Suppressor macrophage treated with lipopolysaccharide for 4 hours (primary cell): ENCODE results near the gene CCDC88C.
A peak's percentile ranks its signal among the peaks of the same experiment; 100 is the strongest.
"Not testable (repeated sequence)": the region's sequence is repeated elsewhere in the genome, so short reads cannot be mapped to it uniquely, and the experiment has no call there.

ENCODE experiments used
- DNase-seq: peaks from one replicate; pipeline ENCODE4 v3.0.0-alpha.2; 2020

The CCDC88C gene

DNA sequence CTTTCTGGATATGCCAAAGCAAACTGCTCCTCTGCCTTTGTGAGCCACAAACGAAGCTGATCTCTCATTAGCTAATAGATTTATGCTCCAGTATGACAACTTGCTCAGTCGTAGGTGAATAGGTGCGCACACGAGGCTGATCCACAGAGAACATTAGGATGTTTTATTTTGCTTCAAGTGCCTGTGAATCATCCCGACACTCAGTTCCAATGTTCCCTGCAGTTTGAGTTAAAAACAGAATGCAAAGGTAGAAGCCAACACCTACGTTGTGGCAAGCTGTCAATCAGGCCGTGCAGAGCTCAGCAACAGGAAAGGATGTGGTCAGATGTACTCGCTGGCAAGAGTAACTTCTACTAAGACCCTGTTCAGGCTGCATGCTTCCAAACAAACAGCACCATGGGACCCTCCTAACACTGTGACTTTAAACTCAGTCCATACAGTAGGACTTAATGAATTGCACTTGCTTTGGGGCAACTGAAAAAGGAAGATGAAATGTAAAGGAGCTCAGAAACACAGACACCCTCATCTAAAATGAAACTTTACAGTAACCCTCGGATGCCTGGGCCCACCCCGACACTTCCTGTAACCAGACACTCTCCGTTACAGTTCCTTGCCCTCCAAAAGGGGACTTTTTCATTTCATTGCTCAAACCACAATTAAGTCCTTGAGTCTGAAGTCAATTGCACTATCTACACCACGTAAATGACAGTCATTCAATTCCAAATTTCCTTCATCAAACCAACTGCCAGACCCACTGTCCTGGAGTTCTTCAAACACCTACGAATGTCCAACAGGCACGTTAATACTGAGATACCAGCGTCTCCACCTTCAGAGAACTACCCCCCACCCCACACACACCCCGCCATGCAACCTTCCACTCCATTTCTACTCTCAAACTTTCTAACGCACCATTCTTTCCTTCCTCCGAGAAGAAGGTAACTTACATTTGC lies 1.6 kb downstream of the CCDC88C start:
- DNase-seq = peak; percentile 57

- no peak for DNase-seq
Observed at GRCh38 chr14:91414475-91414833, 3.2 kb downstream of the CCDC88C start.

- no peak for DNase-seq
Observed at GRCh38 chr14:91413547-91414474, 3.8 kb downstream of the CCDC88C start.

DNA sequence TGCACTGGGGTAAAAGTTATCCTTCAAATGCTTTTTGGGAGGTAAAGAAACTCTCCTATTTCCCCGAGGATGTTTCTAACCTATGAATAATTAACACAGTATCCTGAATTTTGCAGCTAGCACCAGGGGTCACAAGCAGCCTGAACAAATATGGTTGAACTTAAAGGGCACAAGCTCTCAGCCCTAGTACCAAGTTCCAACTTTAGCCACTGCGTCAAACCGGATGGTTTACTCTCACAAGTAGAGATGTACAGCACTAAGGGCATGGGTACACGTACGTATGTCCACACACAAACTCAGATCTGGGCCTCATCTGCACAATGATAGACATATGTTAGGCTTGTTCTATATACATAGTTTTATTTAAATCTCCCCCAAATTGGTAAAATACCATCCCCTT lies 4.7 kb downstream of the CCDC88C start:
- no peak for DNase-seq

DNA sequence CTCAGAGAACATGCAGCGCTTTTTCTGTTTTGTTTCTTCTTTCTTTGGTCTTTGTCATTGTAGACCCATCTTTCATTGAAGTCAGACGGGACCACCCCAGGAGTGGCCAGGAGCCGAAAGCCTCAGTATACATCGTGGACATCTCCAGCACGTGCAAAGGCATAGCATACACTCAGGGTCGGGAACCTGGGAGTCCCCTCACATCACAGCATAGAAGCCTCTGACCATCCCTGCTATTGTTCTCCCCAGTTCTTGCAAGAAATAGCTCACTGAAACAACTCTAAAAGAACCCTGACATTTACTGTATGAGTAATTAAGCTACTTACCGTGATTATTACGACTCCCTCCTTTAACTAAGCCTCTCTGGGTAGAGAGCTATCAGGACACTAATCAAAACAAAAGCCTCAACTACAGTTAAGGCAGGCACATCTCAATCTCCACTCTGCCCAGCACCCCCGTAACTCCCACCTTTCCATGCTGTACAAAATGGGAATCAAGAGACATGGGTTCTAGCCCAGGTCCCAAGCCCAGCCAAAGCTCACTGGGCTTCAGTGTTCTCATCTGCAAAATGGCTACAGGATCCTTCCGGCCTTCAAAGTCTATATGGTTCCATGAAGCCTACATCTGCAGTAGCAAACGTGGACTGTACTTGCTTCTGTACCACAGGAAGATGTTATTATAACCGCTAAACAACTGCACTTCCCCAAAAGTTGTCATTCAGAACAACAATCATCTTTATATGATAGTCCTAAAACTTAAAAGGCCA lies 6.7 kb downstream of the CCDC88C start:
- no peak for DNase-seq

GRCh38 chr14:91409928-91410718 lies 7.5 kb downstream of the CCDC88C start:
- DNase-seq = no peak

DNA sequence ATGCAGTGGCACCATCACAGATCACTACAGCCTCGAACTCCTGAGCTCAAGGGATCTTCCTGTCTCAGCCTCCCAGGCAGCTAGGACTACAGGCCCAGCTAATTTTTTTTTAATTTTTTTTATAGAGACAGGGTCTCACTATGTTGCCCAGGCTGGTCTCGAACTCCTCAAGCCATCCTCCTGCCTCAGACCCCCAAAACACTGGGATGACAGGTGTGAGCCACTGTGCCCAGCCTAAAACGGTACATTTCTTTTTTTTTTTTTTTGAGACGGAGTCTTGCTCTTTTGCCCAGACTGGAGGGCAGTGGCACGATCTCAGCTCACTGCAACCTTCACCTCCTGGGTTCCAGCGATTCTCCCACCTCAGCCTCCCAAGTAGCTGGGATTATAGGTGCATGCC lies 8.4 kb downstream of the CCDC88C start:
- not testable (repeated sequence) for DNase-seq

- no peak for DNase-seq
Observed at GRCh38 chr14:91406982-91407381, 10.6 kb downstream of the CCDC88C start.

DNA sequence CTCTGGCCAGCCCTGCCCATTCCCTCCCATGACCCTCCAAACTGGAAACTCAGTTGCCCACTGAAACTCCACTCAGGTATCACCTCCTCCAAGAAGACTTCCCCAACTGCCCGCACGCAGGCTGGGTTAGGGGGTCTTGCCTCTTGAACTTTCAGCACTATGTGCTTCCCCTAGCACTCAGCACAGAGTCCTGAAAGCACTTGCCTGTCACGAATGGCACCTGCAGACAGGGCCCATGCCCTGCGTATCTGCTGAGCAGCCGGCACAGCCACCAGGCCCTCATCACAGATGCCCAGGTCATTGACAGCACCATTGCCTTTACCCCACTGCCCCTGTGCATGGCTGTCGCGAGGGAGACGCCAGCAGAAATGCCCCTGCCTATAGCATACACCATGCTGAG lies 11.2 kb downstream of the CCDC88C start:
- no peak for DNase-seq

- no peak for DNase-seq
Observed at GRCh38 chr14:91405724-91406435, 11.7 kb downstream of the CCDC88C start.

- no peak for DNase-seq
Observed at GRCh38 chr14:91405241-91405721, 12.3 kb downstream of the CCDC88C start.

DNA sequence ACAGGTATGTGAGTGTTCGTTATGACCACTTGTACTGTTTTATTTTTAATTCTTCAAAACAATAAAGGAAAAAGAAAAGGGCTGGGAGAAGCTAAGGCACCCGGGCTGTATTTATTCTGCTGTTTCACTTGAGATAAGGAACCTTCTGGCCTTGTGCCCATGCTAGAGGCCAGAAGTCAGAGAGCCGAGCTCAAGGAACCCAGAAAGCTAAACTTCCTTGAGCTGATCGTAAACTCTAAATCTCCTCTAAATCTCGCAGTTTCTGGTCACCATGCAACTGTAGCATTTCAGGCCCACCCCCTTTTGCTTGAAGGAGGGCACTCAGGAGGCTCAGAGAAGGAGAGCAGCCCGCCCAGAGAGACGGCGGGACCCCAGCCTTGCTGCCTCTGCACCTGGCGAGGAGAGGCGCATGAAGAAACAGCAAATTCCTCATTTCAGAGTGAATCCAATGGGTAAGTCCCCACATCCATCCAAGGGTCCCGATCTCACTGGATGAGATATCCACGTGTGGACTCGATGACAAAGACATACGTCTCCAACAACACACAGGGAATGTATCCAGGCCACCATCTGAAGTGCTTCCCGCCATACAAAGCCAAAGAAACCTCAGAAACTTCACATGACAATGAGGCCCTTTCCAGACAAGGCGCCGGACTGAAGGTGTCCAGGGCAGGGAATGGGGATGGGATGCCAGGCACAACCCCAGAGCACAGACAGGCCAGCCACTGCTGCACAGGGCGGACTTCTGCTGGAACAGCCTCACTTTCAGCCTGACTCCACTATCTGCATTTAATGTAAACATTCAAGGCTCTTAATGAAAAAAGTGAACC lies 14.6 kb downstream of the CCDC88C start:
- no peak for DNase-seq

GRCh38 chr14:91402348-91402747 lies 15.3 kb downstream of the CCDC88C start:
- no peak for DNase-seq

- no peak for DNase-seq
Observed at GRCh38 chr14:91401751-91402150, 15.9 kb downstream of the CCDC88C start.

GRCh38 chr14:91400696-91401095 lies 16.9 kb downstream of the CCDC88C start:
- DNase-seq = no peak

DNA sequence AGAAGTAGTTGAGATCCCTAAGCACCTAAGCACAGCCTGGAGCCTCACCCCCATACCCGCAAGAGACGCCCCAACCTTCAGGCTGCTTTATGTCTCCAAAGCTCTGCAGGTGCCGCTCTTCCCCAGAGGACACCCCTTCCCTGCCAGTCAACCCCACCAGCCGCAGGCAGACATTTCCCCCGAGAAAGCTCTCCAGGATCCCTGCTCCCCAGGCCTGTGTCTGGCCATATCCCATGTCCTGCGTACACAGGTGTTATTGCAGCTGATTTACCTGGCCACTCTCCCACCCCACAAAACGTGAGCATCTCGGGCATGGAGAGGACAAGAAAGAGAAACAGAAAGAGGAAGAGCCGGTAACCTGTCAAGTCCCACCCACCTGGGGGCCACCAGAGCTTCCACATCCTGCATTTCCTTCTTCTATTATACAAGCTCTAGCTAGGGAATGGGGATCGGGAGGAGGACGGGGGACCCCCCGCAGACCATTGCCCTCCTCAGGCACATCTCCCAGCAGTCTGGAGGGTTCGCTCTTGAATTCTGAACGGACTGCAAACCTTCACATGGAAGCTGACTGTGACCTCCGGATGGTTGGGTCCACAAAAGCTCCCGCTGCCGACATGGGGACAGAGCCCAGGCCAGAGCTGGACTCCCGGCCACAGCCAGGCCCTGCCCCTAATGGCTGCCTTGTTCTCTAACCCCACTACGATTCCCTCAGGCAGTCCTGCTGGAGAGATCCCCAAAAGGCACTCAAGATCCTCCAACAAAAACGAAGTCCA lies 17.6 kb downstream of the CCDC88C start:
- no peak for DNase-seq

DNA sequence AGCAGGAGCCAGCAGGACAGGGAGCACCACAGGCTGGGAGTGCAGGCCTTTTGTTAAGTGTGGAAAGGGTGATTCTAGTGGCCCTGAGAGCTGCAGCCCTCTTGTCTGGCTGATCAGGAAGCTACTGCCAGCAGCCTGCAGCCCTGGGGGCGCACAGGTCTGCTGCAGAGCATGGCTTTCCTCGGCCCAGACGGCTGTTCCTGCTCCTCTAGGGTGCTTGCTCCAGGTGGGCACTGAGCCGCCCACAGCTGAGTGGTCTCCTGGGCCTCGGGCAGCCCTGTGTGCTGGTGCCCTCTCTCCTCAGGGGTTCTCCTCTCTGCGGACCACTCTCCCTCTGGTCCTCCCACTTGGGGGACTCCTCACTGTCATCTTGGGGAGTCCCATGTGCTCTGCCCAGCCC lies 18.9 kb downstream of the CCDC88C start:
- no peak for DNase-seq

DNA sequence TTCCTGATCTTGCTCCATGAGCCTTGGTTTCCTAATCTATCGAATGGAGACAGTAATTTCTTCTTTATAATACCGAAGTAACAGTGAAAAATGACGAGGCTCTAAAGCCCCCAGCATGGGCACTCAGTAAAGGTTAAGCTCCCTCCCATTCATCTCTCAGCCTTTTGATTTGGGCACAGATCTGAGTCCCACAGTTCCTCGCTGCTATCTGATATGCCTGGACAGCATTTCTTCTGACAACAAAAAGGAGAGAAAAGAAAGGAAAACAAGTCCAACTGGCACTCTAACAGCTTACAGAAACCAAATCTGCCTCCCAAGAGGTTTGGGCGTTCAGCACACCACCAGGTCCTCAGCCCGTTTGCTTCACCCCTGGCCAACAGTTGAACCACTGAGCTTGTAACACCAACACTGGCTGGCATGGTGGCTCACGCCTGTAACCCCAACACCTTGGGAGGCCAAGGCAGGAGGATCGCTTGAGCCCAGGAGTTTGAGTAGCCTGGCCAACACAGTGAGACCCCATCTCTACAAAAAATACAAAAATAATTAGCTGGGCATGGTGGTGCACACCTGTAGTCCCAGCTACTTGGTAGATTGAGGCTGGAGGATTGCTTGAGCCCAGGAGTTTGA lies 19.5 kb downstream of the CCDC88C start:
- DNase-seq = no peak
